ENCODE data around the gene TRIM54. TPM values are rescaled to one million over a fixed set of nuclear protein-coding genes. Genes with fewer than 3 reads are reported as not detected.

The TRIM54 gene
- polyA plus RNA-seq, 1 donor from 2014 or later = not detected

DNA sequence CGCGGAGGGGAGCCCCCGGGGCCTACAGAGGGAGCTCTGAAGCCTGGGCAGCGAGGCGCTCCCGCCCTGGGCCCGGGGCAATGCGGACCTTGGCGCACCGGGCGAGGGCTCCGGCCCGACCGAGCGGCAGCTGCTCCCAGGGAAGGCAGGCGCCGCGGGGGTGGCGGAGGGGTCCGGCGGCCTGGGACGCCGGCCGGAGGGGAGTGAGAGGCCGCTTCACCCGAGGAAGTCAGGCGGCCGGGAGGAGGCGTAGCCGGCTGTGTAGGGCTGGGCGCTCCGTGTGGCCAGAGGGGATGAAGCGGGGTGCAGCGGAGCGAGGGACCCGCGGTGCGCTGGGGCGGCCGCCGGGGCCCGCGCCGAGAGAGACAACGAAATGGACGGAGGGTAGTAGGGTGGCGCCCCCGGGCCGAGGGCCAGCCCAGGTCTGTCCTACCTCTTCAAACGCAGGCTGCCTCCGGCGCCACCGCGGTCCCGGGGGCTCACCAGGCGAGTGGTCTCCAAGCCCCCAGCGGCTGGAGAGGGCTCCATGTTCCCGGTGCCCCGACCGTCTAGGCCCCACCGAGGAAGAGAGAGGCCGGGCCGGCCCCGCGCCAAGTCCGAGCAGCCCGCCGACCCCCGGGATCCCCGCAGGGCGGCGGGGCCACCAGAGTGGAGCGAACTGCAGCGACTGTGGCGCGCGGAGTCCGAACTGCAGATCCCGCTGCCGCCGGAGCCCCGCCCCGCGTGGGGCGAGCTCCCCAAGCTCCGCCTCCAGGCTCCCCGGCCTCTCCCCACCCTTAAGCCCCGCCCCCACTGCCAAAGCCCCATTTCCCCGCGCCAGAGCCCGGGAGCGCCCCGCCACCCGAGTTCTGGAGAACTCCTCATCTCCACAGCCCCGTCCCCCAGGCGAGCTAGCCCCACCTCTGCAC is 19.6 kb upstream of the TRIM54 start, which contains the start of gene SLC30A3:
Gene SLC30A3, minus strand, starts transcription at position 669 of the 908 bp plus-strand sequence. Its CDS starts 141 bp downstream, at position 528.
- H3K79me2 ChIP-seq (replicated peaks; ENCODE audit: insufficient read depth, low read length) = no peaks in the 10 kb centered on the region
- no peaks in the 10 kb centered on the region for H3K9me3 ChIP-seq (ENCODE audit: low read length)
- H4K20me1 ChIP-seq (ENCODE audit: insufficient read depth) = no peaks in the 10 kb centered on the region
- H2AFZ ChIP-seq (ENCODE audit: low read depth, low read length) = no peak within 1 kb of the TSS
- no peak within 1 kb of the TSS for H3K9ac ChIP-seq (ENCODE audit: low read length)
- peaks cover 78% of the 10 kb centered on the region for H3K27me3 ChIP-seq (ENCODE audit: insufficient read depth, low read depth, low read length)
- no peaks in the 10 kb centered on the region for H3K9me2 ChIP-seq (ENCODE audit: insufficient read depth, low read length)
- H3K4me2 ChIP-seq (ENCODE audit: low read length) = peak within 1 kb of the TSS; percentile 44
- TF ChIP-seq EZH2 (IDR thresholded peaks at IDR 0.05; ENCODE audit: borderline replicate concordance, insufficient read depth, low read length, poor library complexity, severe bottlenecking) (peak; percentile 63), EP300 (conservative IDR thresholded peaks at IDR 0.05; ENCODE audit: poor library complexity, severe bottlenecking) (no peak), MXI1 (conservative IDR thresholded peaks at IDR 0.05; ENCODE audit: poor library complexity, severe bottlenecking) (no peak), SMC3 (conservative IDR thresholded peaks at IDR 0.05; ENCODE audit: poor library complexity) (no peak), POLR2AphosphoS5 (IDR thresholded peaks at IDR 0.05) (peak; percentile 64), RAD21 (conservative IDR thresholded peaks at IDR 0.05) (no peak), TAF1 (IDR thresholded peaks at IDR 0.05; ENCODE audit: low read depth) (no peak)
- TF ChIP-seq, protein P1, sequence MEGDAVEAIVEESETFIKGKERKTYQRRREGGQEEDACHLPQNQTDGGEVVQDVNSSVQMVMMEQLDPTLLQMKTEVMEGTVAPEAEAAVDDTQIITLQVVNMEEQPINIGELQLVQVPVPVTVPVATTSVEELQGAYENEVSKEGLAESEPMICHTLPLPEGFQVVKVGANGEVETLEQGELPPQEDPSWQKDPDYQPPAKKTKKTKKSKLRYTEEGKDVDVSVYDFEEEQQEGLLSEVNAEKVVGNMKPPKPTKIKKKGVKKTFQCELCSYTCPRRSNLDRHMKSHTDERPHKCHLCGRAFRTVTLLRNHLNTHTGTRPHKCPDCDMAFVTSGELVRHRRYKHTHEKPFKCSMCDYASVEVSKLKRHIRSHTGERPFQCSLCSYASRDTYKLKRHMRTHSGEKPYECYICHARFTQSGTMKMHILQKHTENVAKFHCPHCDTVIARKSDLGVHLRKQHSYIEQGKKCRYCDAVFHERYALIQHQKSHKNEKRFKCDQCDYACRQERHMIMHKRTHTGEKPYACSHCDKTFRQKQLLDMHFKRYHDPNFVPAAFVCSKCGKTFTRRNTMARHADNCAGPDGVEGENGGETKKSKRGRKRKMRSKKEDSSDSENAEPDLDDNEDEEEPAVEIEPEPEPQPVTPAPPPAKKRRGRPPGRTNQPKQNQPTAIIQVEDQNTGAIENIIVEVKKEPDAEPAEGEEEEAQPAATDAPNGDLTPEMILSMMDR (IDR thresholded peaks at IDR 0.05; ENCODE audit: poor library complexity, severe bottlenecking) = peak; percentile 14
- TF ChIP-seq, protein P2, sequence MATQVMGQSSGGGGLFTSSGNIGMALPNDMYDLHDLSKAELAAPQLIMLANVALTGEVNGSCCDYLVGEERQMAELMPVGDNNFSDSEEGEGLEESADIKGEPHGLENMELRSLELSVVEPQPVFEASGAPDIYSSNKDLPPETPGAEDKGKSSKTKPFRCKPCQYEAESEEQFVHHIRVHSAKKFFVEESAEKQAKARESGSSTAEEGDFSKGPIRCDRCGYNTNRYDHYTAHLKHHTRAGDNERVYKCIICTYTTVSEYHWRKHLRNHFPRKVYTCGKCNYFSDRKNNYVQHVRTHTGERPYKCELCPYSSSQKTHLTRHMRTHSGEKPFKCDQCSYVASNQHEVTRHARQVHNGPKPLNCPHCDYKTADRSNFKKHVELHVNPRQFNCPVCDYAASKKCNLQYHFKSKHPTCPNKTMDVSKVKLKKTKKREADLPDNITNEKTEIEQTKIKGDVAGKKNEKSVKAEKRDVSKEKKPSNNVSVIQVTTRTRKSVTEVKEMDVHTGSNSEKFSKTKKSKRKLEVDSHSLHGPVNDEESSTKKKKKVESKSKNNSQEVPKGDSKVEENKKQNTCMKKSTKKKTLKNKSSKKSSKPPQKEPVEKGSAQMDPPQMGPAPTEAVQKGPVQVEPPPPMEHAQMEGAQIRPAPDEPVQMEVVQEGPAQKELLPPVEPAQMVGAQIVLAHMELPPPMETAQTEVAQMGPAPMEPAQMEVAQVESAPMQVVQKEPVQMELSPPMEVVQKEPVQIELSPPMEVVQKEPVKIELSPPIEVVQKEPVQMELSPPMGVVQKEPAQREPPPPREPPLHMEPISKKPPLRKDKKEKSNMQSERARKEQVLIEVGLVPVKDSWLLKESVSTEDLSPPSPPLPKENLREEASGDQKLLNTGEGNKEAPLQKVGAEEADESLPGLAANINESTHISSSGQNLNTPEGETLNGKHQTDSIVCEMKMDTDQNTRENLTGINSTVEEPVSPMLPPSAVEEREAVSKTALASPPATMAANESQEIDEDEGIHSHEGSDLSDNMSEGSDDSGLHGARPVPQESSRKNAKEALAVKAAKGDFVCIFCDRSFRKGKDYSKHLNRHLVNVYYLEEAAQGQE (IDR thresholded peaks at IDR 0.05; ENCODE audit: borderline replicate concordance) = no peak
- no peak within 1 kb of the TSS for H3K27ac ChIP-seq (ENCODE audit: low read length)
- H3F3A ChIP-seq (ENCODE audit: insufficient read depth, low read length, poor library complexity, severe bottlenecking) = no peaks in the 10 kb centered on the region
- no peaks in the 10 kb centered on the region for H3K36me3 ChIP-seq (ENCODE audit: insufficient read depth, low read length)
- H3K4me3 ChIP-seq (ENCODE audit: low read length) = peak within 1 kb of the TSS; percentile 62

DNA sequence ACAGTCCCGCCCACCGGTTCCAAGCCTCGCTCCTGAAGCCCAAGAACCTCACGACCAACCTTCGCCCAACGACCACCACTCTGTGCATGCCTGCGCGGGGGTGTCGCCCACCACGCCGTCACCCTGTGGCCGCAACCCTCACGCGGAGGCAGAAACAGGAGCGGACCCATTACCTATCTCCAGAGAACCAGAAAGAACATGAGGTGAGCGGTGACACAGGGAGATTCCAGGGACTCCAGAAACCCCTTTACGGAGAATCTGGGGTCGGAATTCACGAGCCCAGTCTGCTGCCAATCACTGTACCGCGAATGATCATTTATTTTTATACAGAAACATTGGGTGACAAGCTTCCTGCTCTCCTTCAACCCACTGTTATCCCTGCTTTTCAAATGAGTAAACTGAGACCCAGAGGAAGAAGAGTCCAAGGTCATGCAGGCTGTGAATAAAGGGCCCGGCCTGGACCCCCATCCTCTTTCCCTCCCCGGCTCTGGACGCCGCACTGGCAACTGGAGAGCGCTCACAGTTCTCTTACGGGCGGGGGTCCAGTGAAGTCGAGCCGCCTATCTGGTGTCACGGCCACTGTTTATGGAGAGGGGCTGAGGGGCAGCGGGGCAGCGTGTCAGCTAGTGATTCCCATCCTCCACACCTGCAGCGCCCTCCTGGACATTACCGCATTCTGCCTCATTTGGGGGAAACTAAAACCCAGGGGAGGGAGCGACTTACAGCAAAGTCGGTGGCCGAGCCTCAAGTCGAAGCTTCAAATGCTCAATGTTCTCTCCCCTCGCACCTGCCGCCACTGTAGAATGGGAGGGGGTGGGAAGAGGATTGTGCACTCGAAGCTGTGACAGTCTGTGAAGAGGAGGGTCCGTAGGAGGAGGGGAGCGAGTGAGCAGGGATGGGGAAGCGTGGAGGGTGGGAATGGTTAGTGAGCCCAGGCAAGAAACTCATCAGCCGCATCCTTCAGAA is 18.7 kb upstream of the TRIM54 start:
- H3K9me3 ChIP-seq (ENCODE audit: low read length) = no peaks in the 10 kb centered on the region
- H3K27ac ChIP-seq (ENCODE audit: low read length) = no peak overlapping the region
- no peaks in the 10 kb centered on the region for H3K9me2 ChIP-seq (ENCODE audit: insufficient read depth, low read length)
- H3K36me3 ChIP-seq (ENCODE audit: insufficient read depth, low read length) = no peaks in the 10 kb centered on the region
- H4K20me1 ChIP-seq (ENCODE audit: insufficient read depth) = no peaks in the 10 kb centered on the region
- H3K4me2 ChIP-seq (ENCODE audit: low read length) = peak overlapping the region; percentile 44
- no peak overlapping the region for H3K9ac ChIP-seq (ENCODE audit: low read length)
- TF ChIP-seq EP300 (conservative IDR thresholded peaks at IDR 0.05; ENCODE audit: poor library complexity, severe bottlenecking) = no peak
- no peak for TF ChIP-seq TAF1 (IDR thresholded peaks at IDR 0.05; ENCODE audit: low read depth)
- TF ChIP-seq MXI1 (conservative IDR thresholded peaks at IDR 0.05; ENCODE audit: poor library complexity, severe bottlenecking) = no peak
- TF ChIP-seq, protein P1 (IDR thresholded peaks at IDR 0.05; ENCODE audit: poor library complexity, severe bottlenecking) = no peak
- TF ChIP-seq POLR2AphosphoS5 (IDR thresholded peaks at IDR 0.05) = peak; percentile 9
- TF ChIP-seq RAD21 (conservative IDR thresholded peaks at IDR 0.05) = no peak
- TF ChIP-seq EZH2 (IDR thresholded peaks at IDR 0.05; ENCODE audit: borderline replicate concordance, insufficient read depth, low read length, poor library complexity, severe bottlenecking) = peak; percentile 83
- no peak for TF ChIP-seq SMC3 (conservative IDR thresholded peaks at IDR 0.05; ENCODE audit: poor library complexity)
- TF ChIP-seq, protein P2 (IDR thresholded peaks at IDR 0.05; ENCODE audit: borderline replicate concordance) = no peak
- H3F3A ChIP-seq (ENCODE audit: insufficient read depth, low read length, poor library complexity, severe bottlenecking) = no peaks in the 10 kb centered on the region
- H3K27me3 ChIP-seq (ENCODE audit: insufficient read depth, low read depth, low read length) = peaks cover 82% of the 10 kb centered on the region
- H3K4me3 ChIP-seq (ENCODE audit: low read length) = peak overlapping the region; percentile 62
- H2AFZ ChIP-seq (ENCODE audit: low read depth, low read length) = no peak overlapping the region
- H3K79me2 ChIP-seq (replicated peaks; ENCODE audit: insufficient read depth, low read length) = no peaks in the 10 kb centered on the region

All from neural cell (in vitro differentiated cells).